ENCODE data around the gene LIMK1. TPM values are rescaled to one million over a fixed set of nuclear protein-coding genes. Genes with fewer than 3 reads are reported as not detected.
A peak's percentile ranks its signal among the peaks of the same experiment; 100 is the strongest.

LIMK1 gene
- total RNA-seq, 8 experiments from 2014 or later = 25.7 to 64.5 (median 34.1) TPM

DNA sequence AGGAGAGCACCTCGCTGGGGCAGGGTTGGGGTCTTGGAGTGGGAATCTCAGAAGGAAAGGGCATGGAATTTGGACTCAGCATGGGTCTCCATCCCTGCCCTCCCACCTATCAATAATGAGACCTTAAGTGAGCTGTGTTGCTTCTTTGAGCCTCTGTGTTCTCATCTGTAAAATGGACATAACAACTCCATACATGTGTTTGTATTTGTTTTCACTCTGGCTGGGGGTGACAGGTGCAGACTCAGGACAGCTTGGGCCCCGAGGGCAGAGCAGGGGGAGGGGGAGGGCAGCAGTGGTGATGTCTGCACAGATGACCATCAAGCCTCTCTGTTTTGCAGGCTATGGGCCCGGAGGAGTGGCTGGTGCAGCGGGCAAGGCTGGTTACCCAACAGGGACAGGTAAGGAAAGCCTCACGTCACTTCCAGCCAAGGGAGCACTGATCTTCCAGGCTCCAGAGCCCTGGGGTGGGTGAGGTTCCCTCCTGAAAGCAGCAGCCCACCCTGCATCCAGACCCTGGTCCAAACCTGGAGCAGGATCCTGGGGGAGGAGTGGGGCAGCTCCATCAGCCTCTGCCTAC lies 35.7 kb upstream of the LIMK1 start:
- Histone ChIP-seq H3K27ac (no peak overlapping the region), H3K4me1 (replicated peaks in 1 of 2) (peaks cover 4 to 9% of the 10 kb centered on the region in 2 donors), H3K4me3 (no peak overlapping the region)
- in situ Hi-C loops (cut with MboI; ENCODE audit: low pct_unique_long_range_greater_than_20kb in 2 of 9, low sequenced_read_pairs in 9 of 9, unreplicated experiment in 9 of 9) = no loop called here
- 0 to 100% (median 80%) methylated on average over 1 of the region's 5 CpGs; no CpG with 5 or more reads in 4 of the 10 experiments for WGBS, 10 experiments
- ATAC-seq (replicated peaks in 6 of 8) = no peak

GRCh38 chr7:74048999-74049599 lies 34.5 kb upstream of the LIMK1 start:
- Histone ChIP-seq H3K27ac (no peak overlapping the region), H3K4me1 (replicated peaks in 1 of 2) (peaks cover 4 to 7% of the 10 kb centered on the region in 2 donors), H3K4me3 (no peak overlapping the region)
- ATAC-seq (replicated peaks in 6 of 8) = no peak
- in situ Hi-C loops (cut with MboI; ENCODE audit: low pct_unique_long_range_greater_than_20kb in 2 of 9, low sequenced_read_pairs in 9 of 9, unreplicated experiment in 9 of 9) = no loop called here
- WGBS, 10 experiments = 64 to 100% (median 82%) methylated on average over 1 to 2 of the region's 2 CpGs

DNA sequence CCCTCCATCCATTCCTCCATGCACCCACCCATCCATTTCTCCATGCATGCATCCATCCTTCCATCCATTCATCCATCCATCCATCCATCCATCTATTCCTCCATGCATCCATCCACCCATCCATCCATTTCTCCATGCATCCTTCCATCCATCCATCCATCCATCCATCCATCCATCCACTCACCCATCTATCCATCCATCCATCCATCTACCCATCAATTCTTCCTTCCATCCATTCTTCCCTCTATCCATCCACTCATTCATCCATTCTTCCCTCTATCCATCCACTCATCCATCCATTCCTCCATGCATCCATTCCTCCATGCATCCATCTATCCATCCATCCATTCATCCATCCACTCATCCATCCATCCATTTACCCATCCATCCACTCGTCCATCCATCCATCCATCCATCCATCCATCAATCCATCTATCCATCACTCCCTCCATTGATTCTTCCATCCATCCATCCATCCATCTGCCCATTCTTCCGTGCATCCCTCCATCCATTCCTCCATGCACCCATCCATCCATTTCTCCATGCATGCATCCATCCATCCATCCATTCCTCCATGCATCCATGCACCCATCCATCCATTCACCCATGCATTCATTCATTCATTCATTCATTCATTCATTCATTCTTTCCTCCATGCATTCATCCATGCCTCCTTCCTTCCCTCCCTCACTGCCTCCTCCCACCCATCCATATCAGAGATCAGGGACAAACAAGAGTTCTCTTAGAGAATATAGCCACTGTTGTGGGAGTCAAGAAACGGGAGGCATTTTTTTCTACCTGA lies 33.4 kb upstream of the LIMK1 start:
- no peak for ATAC-seq (replicated peaks in 6 of 8)
- Histone ChIP-seq H3K4me1 (replicated peaks in 1 of 2) (peaks cover 0 to under 1% of the 10 kb centered on the region in 2 donors), H3K4me3 (no peak overlapping the region), H3K27ac (no peak overlapping the region)
- WGBS, 10 experiments = 48 to 74% (median 60%) methylated on average over 2 to 3 of the region's 3 CpGs; no CpG with 5 or more reads in 1 of the 10 experiments
- in situ Hi-C loops (cut with MboI; ENCODE audit: low pct_unique_long_range_greater_than_20kb in 2 of 9, low sequenced_read_pairs in 9 of 9, unreplicated experiment in 9 of 9) = loop anchor here in 2 of 9 experiments (25.0 kb wide), 2 partner anchors 337 to 362 kb away; no protein-coding TSS in a partner anchor

- in situ Hi-C loops (cut with MboI; ENCODE audit: low pct_unique_long_range_greater_than_20kb in 2 of 9, low sequenced_read_pairs in 9 of 9, unreplicated experiment in 9 of 9) = loop anchor here in 2 of 9 experiments (25.0 kb wide), 2 partner anchors 336 to 361 kb away; no protein-coding TSS in a partner anchor
- WGBS, 10 experiments = 10 to 86% (median 58%) methylated on average over 1 to 4 of the region's 10 CpGs; no CpG with 5 or more reads in 5 of the 10 experiments
- Histone ChIP-seq H3K27ac (no peak overlapping the region), H3K4me3 (no peak overlapping the region), H3K4me1 (replicated peaks in 1 of 2) (no peaks in the 10 kb centered on the region)
- ATAC-seq (replicated peaks in 6 of 8) = peak in 3 of 8 experiments; percentile 17 to 34 (median 23)
These were observed 32.4 kb upstream of the LIMK1 start for GRCh38 chr7:74051193-74051592.

GRCh38 chr7:74051629-74052410 lies 31.8 kb upstream of the LIMK1 start:
- WGBS, 10 experiments = 23 to 75% (median 51%) methylated on average over 1 to 10 of the region's 16 CpGs; no CpG with 5 or more reads in 2 of the 10 experiments
- ATAC-seq (replicated peaks in 6 of 8) = peak in 7 of 8 experiments; percentile 7 to 92 (median 31)
- no peak overlapping the region for H3K27ac ChIP-seq
- in situ Hi-C loops (cut with MboI; ENCODE audit: low pct_unique_long_range_greater_than_20kb in 2 of 9, low sequenced_read_pairs in 9 of 9, unreplicated experiment in 9 of 9) = loop anchor here in 2 of 9 experiments (25.0 kb wide), 2 partner anchors 335 to 360 kb away; no protein-coding TSS in a partner anchor
- no peaks in the 10 kb centered on the region for H3K4me1 ChIP-seq (replicated peaks in 1 of 2)
- H3K4me3 ChIP-seq = no peak overlapping the region

- no peak overlapping the region for H3K27ac ChIP-seq
- no peak overlapping the region for H3K4me3 ChIP-seq
- in situ Hi-C loops (cut with MboI; ENCODE audit: low pct_unique_long_range_greater_than_20kb in 2 of 9, low sequenced_read_pairs in 9 of 9, unreplicated experiment in 9 of 9) = loop anchor here in 2 of 9 experiments (25.0 kb wide), 2 partner anchors 335 to 360 kb away; no protein-coding TSS in a partner anchor
- H3K4me1 ChIP-seq (replicated peaks in 1 of 2) = no peaks in the 10 kb centered on the region
- no peak for ATAC-seq (replicated peaks in 6 of 8)
- WGBS, 10 experiments = no CpG with 5 or more reads among the region's 1 CpG
These were observed 31.0 kb upstream of the LIMK1 start for GRCh38 chr7:74052628-74053027.

DNA sequence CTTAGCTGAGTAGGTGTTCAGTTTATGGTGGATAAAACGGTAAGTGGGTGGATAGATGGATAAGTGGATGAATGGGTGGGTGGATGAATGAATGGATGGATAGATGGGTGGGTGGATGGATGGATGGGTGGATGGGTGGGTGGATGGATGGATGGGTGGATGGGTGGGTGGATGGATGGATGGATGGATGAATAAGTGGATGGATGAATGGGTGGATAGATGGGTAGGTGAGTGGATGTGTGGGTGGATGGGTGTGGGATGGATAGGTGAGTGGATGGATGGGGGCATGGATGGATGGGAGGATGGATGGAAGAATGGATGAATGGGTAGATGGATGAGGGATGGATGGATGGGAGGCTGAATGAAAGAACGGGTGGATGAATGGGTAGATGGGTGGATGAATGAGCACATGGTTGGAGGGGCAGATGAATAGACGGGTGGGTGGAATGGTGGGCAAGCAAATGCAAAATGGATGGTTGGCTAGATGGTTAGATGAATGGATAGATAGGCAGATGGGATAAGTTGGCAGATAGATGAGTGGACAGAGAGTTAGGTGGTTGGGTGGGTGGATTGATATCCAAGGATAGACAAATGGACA lies 29.9 kb upstream of the LIMK1 start:
- no peak overlapping the region for H3K4me3 ChIP-seq
- no peak for ATAC-seq (replicated peaks in 6 of 8)
- WGBS, 10 experiments = 0 to 90% (median 83%) methylated on average over 1 to 2 of the region's 3 CpGs; no CpG with 5 or more reads in 5 of the 10 experiments
- no peak overlapping the region for H3K27ac ChIP-seq
- in situ Hi-C loops (cut with MboI; ENCODE audit: low pct_unique_long_range_greater_than_20kb in 2 of 9, low sequenced_read_pairs in 9 of 9, unreplicated experiment in 9 of 9) = loop anchor here in 2 of 9 experiments (25.0 kb wide), 2 partner anchors 334 to 359 kb away; no protein-coding TSS in a partner anchor
- no peaks in the 10 kb centered on the region for H3K4me1 ChIP-seq (replicated peaks in 1 of 2)

DNA sequence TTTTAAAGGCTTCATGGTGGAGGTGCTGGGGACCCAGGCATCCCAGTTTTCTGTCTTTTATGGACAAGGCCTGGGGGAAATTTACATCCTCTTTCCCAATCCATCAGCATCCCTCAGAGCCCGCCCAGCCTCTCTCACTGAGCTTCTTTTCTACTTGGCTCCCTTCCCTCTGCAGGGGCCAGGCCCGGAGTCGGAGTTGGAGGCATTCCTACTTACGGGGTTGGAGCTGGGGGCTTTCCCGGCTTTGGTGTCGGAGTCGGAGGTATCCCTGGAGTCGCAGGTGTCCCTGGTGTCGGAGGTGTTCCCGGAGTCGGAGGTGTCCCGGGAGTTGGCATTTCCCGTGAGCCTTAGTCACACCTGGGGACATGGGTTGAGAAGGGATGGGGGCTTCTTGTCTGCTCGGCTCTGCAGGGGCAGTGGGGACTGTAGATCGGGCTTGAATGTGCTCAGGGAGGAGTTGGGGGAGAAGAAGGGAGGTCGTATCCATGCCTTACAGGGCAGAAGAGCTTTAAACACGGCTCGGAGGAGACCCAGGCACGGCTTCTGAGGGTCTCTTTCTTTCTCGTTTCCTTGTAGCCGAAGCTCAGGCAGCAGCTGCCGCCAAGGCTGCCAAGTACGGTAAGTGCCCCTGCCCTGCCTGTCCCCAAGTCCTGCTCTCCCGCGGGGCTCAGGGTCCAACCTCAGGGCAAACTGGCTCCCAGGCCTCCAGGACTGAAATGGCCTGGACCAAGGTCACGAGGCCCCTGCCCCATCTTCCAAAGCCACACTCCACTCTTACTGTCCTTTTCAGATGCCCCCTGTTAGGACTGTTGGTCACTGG lies 27.3 kb upstream of the LIMK1 start:
- in situ Hi-C loops (cut with MboI; ENCODE audit: low pct_unique_long_range_greater_than_20kb in 2 of 9, low sequenced_read_pairs in 9 of 9, unreplicated experiment in 9 of 9) = loop anchor here in 2 of 9 experiments (25.0 kb wide), 2 partner anchors 331 to 356 kb away; no protein-coding TSS in a partner anchor
- no peak for ATAC-seq (replicated peaks in 6 of 8)
- no peak overlapping the region for H3K4me3 ChIP-seq
- H3K27ac ChIP-seq = no peak overlapping the region
- 40 to 88% (median 74%) methylated on average over 1 to 10 of the region's 26 CpGs; no CpG with 5 or more reads in 4 of the 10 experiments for WGBS, 10 experiments
- H3K4me1 ChIP-seq (replicated peaks in 1 of 2) = no peaks in the 10 kb centered on the region

DNA sequence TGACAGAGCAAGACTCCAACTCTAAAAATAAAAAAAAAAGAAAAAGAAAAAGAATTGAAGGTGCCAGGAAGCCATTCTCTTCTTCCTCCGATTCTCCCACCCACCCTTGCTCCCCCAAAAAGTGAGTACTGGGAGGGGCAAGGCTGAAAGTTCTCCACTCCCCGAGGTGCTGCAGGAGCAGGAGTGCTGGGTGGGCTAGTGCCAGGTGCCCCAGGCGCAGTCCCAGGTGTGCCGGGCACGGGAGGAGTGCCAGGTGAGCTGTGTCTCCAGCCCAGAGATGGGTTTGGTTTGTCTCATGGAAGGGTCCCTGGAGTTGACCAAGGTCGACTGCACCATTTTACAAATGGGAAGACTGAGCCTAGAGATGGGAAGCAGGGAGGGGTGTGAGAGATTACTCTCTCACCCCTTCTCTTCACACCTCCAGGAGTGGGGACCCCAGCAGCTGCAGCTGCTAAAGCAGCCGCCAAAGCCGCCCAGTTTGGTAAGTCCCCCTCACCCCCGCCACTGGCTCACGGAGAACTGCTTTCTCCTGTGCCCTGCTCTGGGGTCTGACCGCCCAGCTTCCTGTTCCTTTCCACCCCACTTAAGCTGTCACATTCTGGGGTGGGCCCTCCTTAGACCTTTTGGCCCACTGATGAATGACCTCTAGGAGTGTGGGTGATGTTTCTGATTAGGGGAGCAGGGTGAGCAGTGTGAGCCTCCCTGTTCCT lies 26.2 kb upstream of the LIMK1 start:
- Histone ChIP-seq H3K27ac (no peak overlapping the region), H3K4me1 (replicated peaks in 1 of 2) (no peaks in the 10 kb centered on the region), H3K4me3 (no peak overlapping the region)
- WGBS, 10 experiments = 20 to 100% (median 68%) methylated on average over 1 to 3 of the region's 11 CpGs; no CpG with 5 or more reads in 5 of the 10 experiments
- no peak for ATAC-seq (replicated peaks in 6 of 8)
- in situ Hi-C loops (cut with MboI; ENCODE audit: low pct_unique_long_range_greater_than_20kb in 2 of 9, low sequenced_read_pairs in 9 of 9, unreplicated experiment in 9 of 9) = loop anchor here in 2 of 9 experiments (25.0 kb wide), 2 partner anchors 330 to 355 kb away; no protein-coding TSS in a partner anchor

DNA sequence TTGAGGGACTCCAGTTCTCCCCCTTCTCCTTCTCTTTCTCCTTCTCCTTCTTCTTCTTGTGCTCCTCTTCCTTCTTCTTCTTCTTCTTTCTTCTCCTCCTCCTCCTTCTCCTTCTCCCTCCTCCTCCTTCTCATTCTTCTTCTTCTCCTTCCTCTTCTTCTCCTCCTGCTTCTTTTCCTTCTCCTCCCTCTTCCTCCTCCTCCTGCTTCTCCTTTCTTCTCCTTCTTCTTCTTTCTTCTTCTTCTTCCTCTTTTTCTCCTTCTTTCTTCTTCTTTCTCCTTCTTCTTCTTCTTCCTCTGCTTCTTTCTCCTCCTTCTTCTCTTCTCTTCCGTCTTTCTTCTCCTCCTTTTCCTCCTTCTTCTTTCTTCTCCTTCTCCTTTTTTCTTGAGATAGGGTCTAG lies 25.6 kb upstream of the LIMK1 start:
- WGBS, 10 experiments = 42 to 100% (median 82%) methylated on average over 1 of the region's 1 CpG
- H3K27ac ChIP-seq = no peak overlapping the region
- ATAC-seq (replicated peaks in 6 of 8) = no peak
- in situ Hi-C loops (cut with MboI; ENCODE audit: low pct_unique_long_range_greater_than_20kb in 2 of 9, low sequenced_read_pairs in 9 of 9, unreplicated experiment in 9 of 9) = loop anchor here in 2 of 9 experiments (25.0 kb wide), 2 partner anchors 329 to 354 kb away; no protein-coding TSS in a partner anchor
- no peak overlapping the region for H3K4me3 ChIP-seq
- no peaks in the 10 kb centered on the region for H3K4me1 ChIP-seq (replicated peaks in 1 of 2)

DNA sequence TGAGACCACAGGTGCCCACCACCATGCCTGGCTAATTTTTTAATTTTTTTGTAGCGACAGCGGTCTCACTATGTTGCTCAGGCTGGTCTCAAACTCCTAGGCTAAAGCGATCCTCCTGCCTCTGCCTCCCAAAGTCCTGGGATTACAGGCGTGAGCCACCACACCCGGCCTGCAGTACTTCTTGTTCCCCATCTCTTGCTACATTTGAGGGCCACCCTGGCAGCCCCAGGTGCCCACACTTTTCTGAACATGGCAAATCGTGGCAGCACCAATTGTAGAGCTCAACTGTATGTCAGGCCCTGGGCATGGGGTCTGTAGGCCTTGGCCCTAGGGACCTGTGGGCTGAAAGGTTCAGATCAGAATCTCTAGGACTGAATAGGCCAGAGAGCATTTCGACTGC lies 25.1 kb upstream of the LIMK1 start:
- in situ Hi-C loops (cut with MboI; ENCODE audit: low pct_unique_long_range_greater_than_20kb in 2 of 9, low sequenced_read_pairs in 9 of 9, unreplicated experiment in 9 of 9) = loop anchor here in 2 of 9 experiments (25.0 kb wide), 2 partner anchors 329 to 354 kb away; no protein-coding TSS in a partner anchor
- 74 to 100% (median 88%) methylated on average over 1 to 6 of the region's 7 CpGs; no CpG with 5 or more reads in 2 of the 10 experiments for WGBS, 10 experiments
- H3K4me3 ChIP-seq = no peak overlapping the region
- H3K4me1 ChIP-seq (replicated peaks in 1 of 2) = no peaks in the 10 kb centered on the region
- no peak overlapping the region for H3K27ac ChIP-seq
- no peak for ATAC-seq (replicated peaks in 6 of 8)

All from motor neuron (in vitro differentiated cells).